GM03348 (cell line): ENCODE results near the gene SLC37A1.

Source experiments
- DNase-seq: peaks from one replicate; pipeline ENCODE4 v3.0.0; 2012; ENCODE audit warnings: low spot score

The SLC37A1 gene

GRCh38 chr21:42527489-42528158 lies 14.0 kb downstream of the SLC37A1 start:
- DNase-seq, result no peak

DNA sequence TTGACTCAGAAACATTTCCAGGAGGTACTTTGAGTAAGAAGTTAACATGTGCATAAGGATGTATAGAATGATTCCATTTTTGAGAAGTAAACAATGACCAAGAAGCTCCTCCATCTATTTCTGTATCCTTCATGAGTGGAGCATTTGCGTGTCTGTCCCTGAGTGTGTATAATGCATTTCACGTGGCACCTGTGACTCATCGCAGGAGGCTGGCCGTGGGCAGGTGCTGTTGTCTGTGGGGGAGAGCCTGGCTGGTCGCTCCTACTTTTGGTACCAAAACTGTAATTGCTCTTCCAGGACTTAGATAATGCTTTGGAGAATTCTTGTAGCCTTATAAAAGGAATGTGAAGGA lies 16.5 kb downstream of the SLC37A1 start:
- no peak for DNase-seq

DNA sequence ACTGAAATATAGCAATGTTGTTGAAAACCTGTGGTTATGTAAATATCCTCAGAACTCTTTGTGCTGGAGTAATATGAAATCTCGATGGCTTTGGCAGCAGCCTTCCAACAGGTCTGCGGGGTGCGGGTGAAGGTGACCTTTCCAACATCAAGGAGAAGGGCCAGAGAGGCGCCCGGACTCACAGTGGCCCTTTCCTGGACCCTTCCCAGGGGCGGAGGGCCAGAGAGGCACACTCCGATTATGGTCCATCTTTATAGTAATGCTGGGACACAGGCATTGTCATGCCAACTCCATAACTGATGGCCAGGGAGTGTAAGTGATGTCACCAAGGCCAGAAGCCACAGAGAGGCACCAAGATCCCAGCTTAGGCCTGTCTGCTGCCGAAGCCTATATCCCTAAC lies 18.1 kb downstream of the SLC37A1 start:
- DNase-seq, result no peak

GRCh38 chr21:42532466-42533181 lies 19.0 kb downstream of the SLC37A1 start:
- no peak for DNase-seq

DNA sequence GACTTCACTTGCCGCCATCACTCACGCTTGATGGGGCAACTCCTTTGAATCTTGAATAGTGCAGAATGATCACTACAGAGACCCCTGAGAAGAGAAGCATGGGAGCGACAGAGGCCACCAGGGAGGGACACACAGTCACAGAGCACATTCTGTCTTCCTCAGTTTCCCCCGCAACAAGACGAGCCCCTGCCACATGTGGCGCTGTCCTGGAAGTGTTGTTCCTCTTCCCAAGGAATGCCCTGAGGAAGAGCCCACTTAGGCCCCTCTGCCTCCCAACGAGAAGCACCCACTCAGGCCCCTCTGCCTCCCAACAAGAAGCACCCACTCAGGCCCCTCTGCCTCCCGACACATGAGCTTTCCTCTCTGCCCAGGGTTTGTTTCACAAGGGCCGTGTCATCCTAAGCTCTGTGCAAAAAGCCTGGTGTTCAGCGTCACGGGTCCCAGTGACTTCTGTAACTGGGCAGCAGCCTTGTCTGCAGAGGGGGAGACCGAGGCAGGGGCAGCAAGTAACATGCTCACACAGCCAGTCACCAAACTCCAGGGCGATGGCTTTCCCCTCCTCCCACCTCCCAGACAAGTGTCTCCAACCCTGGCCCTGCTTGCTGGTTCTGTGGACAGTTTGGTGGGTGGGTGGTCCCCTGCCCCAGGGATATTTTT lies 19.8 kb downstream of the SLC37A1 start:
- no peak for DNase-seq

DNA sequence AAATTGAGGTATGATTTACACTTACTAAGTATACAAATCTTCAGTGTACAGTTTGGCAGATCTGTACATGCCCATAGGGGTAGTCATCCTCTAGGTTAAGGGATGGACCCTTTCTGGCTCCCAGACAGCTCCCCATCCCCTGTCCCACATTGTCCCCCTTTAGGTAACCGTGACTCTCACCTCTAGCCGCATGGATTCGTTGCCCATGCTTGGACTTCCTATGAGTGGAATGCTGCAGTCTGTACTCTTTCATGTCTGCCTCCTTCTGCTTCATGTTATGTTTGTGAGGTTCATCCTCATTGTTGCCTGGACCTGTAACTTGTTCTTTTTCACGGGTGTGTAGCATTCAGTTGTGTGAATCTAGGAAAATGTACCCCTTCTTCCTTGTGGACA lies 20.3 kb downstream of the SLC37A1 start:
- no peak for DNase-seq

- DNase-seq, result no peak
Observed at GRCh38 chr21:42534421-42535378, 21.0 kb downstream of the SLC37A1 start.

DNA sequence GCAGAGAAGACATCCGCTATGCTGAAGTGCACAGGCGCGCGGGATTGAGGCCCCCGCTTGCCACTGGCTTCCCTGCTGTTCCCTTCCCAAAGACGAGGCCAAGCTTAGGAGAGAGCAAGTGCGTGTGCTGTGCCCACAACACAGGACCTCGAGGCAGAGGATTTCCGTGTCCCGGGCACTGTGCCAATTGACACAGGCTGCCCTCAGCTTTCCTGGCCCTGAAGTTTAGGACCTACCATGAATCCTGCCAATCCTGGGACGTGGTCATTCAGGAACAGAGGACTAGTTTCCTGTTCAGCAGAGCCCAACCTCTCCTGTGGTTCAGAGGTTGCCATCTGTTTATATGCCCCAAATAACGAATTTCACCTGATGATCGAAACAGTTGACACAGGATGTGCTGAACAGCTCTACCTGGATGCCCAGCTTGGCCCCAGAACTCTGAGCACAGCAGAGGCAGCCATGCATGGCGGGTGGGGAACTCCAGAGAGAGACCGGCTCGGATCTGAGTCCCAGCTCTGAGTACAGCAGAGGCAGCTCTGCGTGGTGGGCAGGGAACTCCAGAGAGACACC lies 22.0 kb downstream of the SLC37A1 start:
- DNase-seq, result no peak

DNA sequence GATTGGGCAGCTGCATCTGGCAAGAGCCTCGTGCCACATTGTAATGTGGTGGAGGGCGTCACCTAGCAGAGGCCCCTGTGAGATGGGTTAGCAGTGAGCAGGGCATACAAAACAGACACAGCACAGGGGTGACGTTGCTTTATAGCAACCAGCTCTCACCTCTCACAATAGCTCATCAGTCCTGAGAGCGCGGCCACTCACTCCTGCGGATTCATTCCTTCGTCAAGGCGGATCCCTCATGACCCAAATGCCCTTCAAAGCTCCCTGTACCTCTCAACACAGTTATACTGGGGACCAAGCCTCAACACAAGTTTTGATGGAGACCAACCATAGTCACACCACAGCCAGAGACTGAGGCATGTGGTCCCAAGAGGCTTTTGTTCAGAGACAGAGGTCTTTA lies 22.9 kb downstream of the SLC37A1 start:
- no peak for DNase-seq

DNA sequence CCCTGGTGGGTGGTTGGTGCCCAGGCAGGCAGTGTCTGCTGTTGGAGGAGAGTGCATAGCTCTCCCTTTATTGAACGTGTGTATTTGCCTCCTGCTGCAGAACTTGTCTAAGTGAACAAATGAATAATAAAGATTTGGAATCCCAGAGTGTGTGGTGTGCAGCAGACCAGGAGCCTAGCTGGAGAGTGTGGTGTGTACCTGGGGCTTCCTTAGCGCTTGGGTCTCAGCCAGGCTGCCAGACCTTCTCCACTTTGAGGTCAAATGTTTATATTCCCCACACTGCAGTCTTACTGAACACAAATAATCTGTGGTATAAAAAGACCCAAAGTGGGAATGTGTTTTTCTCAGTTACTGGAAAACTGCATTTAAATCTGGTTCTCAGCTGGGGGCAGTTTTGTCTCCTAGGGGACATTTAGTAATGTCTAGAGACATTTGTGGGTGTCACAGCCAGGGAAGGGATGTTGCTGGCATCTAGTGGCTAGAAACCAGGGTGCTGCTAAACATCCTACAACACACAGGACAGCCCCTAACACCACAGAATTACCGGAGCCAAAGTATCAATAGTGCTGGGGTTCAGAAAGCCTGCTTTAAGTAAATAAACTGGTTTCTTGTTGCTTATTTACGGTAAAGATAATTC lies 23.6 kb downstream of the SLC37A1 start:
- no peak for DNase-seq

DNA sequence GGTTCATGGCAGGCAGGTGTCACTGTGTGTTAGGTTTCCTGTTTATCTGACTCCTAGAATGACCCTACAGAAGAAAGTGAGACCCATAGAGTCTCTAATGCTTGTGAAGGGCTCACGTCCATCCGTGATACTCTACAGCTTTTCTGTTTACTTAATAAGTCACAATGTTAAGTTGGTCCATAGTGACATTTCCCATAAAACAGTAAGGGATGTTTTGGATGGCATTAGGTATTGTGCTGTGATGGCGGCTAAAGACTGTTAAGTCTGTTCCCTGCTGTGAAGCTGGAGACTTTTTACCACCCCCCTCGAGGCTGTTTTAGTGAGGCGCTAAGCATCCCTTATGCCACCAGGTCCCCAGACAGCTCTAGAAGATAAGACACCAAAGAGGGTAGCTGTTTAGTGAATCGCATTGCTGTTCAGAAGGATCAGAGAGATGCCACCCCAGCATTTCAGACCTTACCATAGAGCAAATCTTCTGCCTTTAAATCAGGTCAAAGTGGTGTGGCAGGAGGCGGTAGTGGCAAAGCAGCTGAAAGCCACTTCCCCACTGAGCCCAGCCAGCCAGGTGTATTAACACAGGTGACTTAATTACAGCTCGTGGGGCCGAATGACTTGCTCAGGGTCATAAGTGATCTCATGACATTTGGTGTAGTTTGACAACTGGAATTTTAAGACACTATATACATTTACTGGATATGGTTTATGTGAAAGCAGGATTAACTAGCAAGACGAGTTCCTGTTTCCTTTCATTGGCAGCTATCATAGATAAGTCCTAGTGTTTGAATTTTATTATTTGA lies 25.0 kb downstream of the SLC37A1 start:
- DNase-seq, result no peak

DNA sequence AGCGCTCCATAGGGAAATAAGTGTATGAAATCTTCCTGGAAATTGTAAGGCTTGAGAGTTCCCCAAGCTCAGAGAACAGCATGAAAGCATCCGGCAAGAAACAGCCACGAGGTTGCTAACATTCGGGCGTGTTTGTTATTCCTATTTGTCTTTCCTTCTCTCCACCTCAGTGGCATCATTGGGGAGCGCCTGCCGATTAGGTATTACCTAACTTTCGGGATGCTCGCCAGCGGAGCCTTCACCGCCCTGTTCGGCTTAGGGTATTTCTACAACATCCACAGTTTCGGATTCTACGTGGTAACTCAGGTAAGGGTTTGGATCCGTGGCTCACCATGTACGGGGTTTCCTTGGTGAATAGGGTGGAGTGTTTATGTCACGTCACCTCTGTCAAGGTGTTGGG lies 25.7 kb downstream of the SLC37A1 start:
- no peak for DNase-seq

GRCh38 chr21:42539931-42540343 lies 26.3 kb downstream of the SLC37A1 start:
- DNase-seq, result no peak

- DNase-seq, result no peak
Observed at GRCh38 chr21:42540396-42540795, 26.7 kb downstream of the SLC37A1 start.

- no peak for DNase-seq
Observed at GRCh38 chr21:42541174-42541573, 27.5 kb downstream of the SLC37A1 start.

GRCh38 chr21:42541618-42542017 lies 28.0 kb downstream of the SLC37A1 start:
- no peak for DNase-seq

DNA sequence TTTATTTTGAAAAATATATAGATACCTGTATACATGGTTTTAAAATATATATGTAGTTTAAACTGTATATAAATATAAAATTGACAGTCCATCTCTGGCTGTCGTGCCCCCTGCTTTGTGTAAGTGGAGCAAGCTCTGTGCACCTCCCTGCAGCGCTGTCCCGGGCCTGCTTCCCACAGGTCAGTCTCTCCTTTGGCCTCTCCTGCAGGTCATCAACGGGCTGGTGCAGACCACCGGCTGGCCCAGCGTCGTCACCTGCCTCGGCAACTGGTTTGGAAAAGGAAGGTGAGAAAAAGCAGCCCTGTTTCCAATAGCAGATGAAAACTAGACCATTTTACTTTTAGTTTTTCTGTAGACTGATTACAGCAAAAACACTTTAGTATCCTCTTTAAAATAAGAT lies 28.5 kb downstream of the SLC37A1 start:
- DNase-seq, result no peak

GRCh38 chr21:42542596-42542995 lies 28.9 kb downstream of the SLC37A1 start:
- DNase-seq, result no peak

DNA sequence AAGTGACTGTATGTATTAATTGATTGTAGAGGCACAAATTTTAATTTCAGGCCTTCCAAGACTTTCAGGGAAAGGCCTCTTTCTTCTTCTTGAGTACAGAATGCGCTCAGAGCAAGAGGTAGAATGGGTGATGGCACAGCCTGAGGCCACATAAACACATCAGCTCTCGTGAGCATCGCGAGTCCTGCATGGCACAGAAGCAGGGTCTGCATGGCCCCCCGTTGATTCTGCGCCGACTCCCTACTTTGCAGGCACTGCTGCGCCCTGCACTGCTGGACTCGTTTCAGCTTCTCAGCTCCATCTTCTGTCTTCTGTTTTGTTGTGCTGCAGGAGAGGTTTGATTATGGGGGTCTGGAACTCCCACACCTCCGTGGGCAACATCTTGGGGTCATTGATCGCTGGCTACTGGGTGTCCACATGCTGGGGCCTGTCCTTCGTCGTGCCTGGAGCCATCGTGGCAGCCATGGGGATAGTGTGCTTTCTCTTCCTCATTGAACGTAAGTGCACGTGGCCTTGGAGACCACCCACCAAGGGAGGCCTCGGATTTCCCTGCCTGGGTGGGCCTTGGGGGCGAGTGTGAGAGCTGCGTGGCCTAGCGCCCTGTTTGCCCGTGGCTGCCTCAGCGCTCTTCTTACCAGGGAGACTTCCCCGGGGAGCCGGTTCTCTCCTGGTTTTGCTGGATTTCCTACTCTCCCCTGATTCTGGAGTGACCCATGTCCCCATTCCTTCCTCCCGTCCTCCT lies 29.6 kb downstream of the SLC37A1 start:
- no peak for DNase-seq

DNA sequence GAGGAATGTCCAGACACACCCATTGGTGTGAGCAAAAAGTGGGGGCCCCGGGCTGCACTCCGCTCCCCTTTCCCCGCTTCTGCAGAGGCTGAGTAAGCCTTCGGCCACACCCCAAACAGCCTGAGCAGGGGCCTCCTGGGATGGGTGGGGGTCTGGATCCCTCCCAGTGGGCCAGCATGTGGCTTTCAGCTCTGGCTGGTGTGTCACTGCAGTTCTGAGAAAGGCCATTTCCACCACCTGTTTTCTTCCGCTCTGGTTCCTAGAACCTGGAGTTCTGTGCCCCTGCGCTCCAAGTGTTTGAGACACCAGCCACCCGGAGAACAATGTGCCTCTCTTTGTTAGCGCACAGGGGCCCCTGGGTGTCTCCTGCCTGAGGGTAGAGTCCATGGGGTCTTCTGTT lies 30.9 kb downstream of the SLC37A1 start:
- no peak for DNase-seq
